ENCODE results near the gene ZFP14. TPM values are rescaled to one million over a fixed set of nuclear protein-coding genes. Genes with fewer than 3 reads are reported as not detected.
"Not testable (repeated sequence)": the region's sequence is repeated elsewhere in the genome, so short reads cannot be mapped to it uniquely, and the experiment has no call there.

ZFP14 gene
- total RNA-seq, 2 donors from 2014 or later, result 3.4 to 5.0 TPM

DNA sequence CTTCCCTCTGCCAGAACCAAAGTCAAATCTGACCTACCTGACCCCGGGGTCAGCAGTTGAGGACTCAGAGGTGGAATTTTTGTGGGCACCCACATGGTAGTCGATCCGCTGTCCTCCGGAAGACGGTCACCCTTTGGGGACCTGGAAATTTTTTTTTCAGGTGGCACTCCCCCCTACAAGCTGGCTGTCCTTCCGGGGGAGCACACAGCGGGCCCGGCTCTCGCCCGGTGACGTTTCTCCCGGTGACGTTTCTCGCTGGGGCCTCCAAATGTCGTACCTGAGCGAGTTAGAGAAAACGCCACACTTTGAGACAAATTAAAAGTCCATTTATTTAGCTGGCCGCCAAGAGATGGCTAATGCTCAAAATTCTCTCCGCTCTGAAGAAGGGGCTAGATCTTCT lies 48.8 kb downstream of the ZFP14 start:
- Histone ChIP-seq H3K36me3 (no peaks in the 10 kb centered on the region), H3K9me3 (no peaks in the 10 kb centered on the region), H3K4me1 (no peaks in the 10 kb centered on the region), H3K27ac (no peak overlapping the region), H3K4me3 (no peak overlapping the region), H3K9ac (ENCODE audit: low read depth in 2 of 2, low read length in 2 of 2) (no peak overlapping the region), H3K27me3 (no peaks in the 10 kb centered on the region)
- intact Hi-C loops (cut with DNase I), result no loop called here
- no peak for DNase-seq
- no peak for TF ChIP-seq CTCF (IDR thresholded peaks at IDR 0.05)

- H3K27me3 ChIP-seq; H3K27ac ChIP-seq; H3K9me3 ChIP-seq; H3K4me1 ChIP-seq; H3K4me3 ChIP-seq; H3K9ac ChIP-seq (ENCODE audit: low read depth in 2 of 2, low read length in 2 of 2); DNase-seq; intact Hi-C loops (cut with DNase I); H3K36me3 ChIP-seq: not testable (repeated sequence)
These were observed 49.5 kb downstream of the ZFP14 start for GRCh38 chr19:36329534-36329933.

DNA sequence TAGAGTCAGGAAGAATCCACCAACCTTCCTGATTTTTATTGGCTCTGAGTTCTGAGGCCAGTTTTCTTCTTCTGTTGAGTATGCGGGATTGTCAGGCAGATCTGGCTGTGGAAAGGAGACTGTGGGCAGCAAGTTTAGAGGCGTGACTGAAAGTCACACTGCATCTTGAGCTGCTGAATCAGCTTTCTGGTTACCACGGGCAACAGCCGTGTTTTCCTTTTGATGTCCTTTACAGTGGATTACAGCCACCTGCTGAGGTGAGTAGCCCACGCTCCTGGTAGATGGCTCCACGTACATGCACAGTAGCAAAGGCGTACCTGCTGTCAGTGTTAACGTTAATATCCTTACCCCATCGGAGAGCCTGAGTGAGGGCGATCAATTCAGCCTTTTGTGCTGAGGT lies 52.4 kb downstream of the ZFP14 start:
- intact Hi-C loops (cut with DNase I); H3K27me3 ChIP-seq; H3K36me3 ChIP-seq; H3K9ac ChIP-seq (ENCODE audit: low read depth in 2 of 2, low read length in 2 of 2); H3K27ac ChIP-seq; H3K4me3 ChIP-seq; H3K4me1 ChIP-seq; DNase-seq; H3K9me3 ChIP-seq: not testable (repeated sequence)

DNA sequence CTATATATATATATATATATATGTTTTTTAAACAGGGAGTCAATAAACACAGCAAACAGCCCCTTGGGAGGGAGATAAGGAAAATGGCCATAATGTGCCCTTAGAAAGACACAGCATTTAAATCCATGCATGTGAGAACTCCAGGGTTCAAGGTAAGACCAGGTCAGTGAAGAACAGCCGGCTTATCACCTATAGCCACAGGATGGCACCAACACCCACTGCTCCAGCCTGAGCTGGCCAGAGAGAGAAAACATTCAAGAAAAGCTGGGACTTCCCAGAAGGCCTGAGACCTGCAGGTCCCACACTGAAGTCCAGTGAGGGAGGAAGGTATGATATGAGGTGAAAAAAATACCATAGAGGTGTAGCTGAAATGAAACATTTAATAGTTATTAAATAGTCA lies 63.8 kb downstream of the ZFP14 start:
- H3K27me3 ChIP-seq; H3K36me3 ChIP-seq; H3K9me3 ChIP-seq; intact Hi-C loops (cut with DNase I); H3K4me1 ChIP-seq; H3K4me3 ChIP-seq; H3K9ac ChIP-seq (ENCODE audit: low read depth in 2 of 2, low read length in 2 of 2); DNase-seq; H3K27ac ChIP-seq: not testable (repeated sequence)

DNA sequence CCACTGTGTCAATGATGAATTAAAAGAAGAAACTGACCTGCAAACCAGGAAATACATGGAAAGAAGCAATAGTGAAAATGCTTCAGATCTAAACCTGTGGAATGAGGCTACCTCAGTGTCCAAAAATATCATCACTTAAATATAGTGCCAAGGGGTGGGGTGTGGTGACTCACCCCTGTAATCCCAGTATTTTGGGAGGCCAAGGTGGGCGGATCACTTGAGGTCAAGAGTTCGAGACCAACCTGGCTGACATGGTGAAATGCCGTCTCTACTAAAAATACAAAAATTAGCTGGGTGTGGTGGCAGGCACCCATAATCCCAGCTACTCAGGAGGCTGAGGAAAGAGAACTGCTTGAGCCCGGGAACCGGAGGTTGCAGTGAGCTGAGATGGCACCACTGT lies 64.9 kb downstream of the ZFP14 start:
- H3K4me1 ChIP-seq; H3K4me3 ChIP-seq; intact Hi-C loops (cut with DNase I); DNase-seq; H3K9me3 ChIP-seq; H3K36me3 ChIP-seq; H3K9ac ChIP-seq (ENCODE audit: low read depth in 2 of 2, low read length in 2 of 2); H3K27ac ChIP-seq; H3K27me3 ChIP-seq: not testable (repeated sequence)

- H3K36me3 ChIP-seq; H3K4me1 ChIP-seq; H3K9ac ChIP-seq (ENCODE audit: low read depth in 2 of 2, low read length in 2 of 2); H3K27ac ChIP-seq; H3K27me3 ChIP-seq; H3K9me3 ChIP-seq; H3K4me3 ChIP-seq; intact Hi-C loops (cut with DNase I); DNase-seq: not testable (repeated sequence)
These were observed 67.8 kb downstream of the ZFP14 start for GRCh38 chr19:36311098-36311760.

GRCh38 chr19:36310416-36310990 lies 68.5 kb downstream of the ZFP14 start:
- H3K9ac ChIP-seq (ENCODE audit: low read depth in 2 of 2, low read length in 2 of 2); H3K4me3 ChIP-seq; H3K36me3 ChIP-seq; DNase-seq; H3K27ac ChIP-seq; H3K27me3 ChIP-seq; H3K9me3 ChIP-seq; H3K4me1 ChIP-seq; intact Hi-C loops (cut with DNase I): not testable (repeated sequence)

GRCh38 chr19:36309759-36310158 lies 69.2 kb downstream of the ZFP14 start:
- H3K4me3 ChIP-seq; H3K27ac ChIP-seq; H3K36me3 ChIP-seq; H3K9me3 ChIP-seq; H3K27me3 ChIP-seq; DNase-seq; H3K9ac ChIP-seq (ENCODE audit: low read depth in 2 of 2, low read length in 2 of 2); H3K4me1 ChIP-seq; intact Hi-C loops (cut with DNase I): not testable (repeated sequence)

DNA sequence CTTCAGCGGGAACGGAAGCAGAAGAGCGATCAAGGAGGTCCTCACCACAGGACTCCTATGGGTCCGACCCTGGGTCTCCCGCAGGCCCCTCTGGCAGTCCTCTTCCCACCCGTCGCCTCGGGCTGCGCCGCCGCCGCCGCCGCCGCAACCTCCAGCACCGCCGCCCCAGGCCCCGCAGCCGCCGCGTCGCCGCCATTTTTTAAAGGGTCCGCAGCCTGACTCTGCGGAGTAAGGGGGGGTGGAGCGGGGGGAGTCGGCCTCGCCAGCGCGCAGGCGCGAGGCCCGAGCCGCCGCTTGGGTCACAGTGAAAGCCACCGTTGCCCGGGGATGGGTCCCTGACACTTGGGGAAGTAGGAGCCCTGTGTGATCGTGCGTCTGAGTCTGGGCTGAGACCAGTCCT lies 69.7 kb downstream of the ZFP14 start:
- intact Hi-C loops (cut with DNase I); H3K27ac ChIP-seq; H3K9me3 ChIP-seq; H3K9ac ChIP-seq (ENCODE audit: low read depth in 2 of 2, low read length in 2 of 2); H3K4me1 ChIP-seq; H3K27me3 ChIP-seq; DNase-seq; H3K4me3 ChIP-seq; H3K36me3 ChIP-seq: not testable (repeated sequence)

DNA sequence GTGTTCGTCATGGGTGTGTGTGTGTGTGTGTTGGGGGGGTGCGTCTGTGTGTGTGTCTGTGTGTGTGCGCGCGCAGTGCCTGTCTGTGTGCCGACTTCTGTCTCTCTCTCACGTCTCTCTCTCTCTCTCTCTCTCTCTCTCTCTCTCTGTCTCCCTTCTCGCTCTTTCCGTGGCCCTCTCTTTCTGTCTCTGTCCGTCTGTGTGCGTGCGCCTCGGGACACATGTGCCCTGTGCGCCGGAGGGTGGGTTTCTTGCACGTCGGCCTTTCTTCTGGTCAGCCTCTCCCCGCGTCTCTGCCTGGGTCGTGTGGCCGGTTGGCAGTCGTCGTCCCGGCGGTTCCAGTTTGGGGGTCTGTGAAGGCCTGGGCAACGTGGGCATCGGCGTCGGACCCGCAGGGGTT lies 86.7 kb downstream of the ZFP14 start:
- H3K4me1 ChIP-seq; DNase-seq; intact Hi-C loops (cut with DNase I): not testable (repeated sequence)

More for the DNA sequence above, 86.7 kb downstream of the ZFP14 start:
- not testable (repeated sequence) for H3K27me3 ChIP-seq; H3K9ac ChIP-seq (ENCODE audit: low read depth in 2 of 2, low read length in 2 of 2); H3K4me3 ChIP-seq; H3K9me3 ChIP-seq; H3K27ac ChIP-seq; H3K36me3 ChIP-seq

Other genes starting within 250 kb of the ZFP14 start
- 100 to 1,000 TPM; 677 to 794 TPM for gene CAPNS1, start 239.1 kb downstream of the ZFP14 start, total RNA-seq
- gene COX7A1, start 226.8 kb downstream of the ZFP14 start, total RNA-seq, result 10 to 100 TPM in 1 of 2 donors, 1 to 10 TPM in 1; 8.2 to 17.1 TPM
- gene ZNF565, start 164.5 kb downstream of the ZFP14 start, total RNA-seq, result 1 to 10 TPM; 2.2 to 3.2 TPM
- gene ZNF146, start 164.1 kb downstream of the ZFP14 start, total RNA-seq, result 10 to 100 TPM; 44.0 to 45.2 TPM
- gene ZFP82, start 39.4 kb upstream of the ZFP14 start, total RNA-seq, result 1 to 10 TPM; 1.3 to 2.0 TPM
- 1 to 10 TPM; 5.0 to 6.7 TPM for gene ZNF566, start 110.4 kb upstream of the ZFP14 start, total RNA-seq
- gene ZNF260, start 149.1 kb upstream of the ZFP14 start, total RNA-seq, result 1 to 10 TPM; 4.8 to 6.4 TPM
- 1 to 10 TPM; 2.1 to 5.0 TPM for gene ZNF529, start 194.1 kb upstream of the ZFP14 start, total RNA-seq
- gene ZNF382, start 226.1 kb upstream of the ZFP14 start, total RNA-seq, result 1 to 10 TPM in 1 of 2 donors, under 1 TPM in 1; 0.37 to 1.9 TPM

All from colonic mucosa (tissue), 4 donors.